ENCODE results near the gene ADRB1. TPM values are rescaled to one million over a fixed set of nuclear protein-coding genes. Genes with fewer than 3 reads are reported as not detected.
A peak's percentile ranks its signal among the peaks of the same experiment; 100 is the strongest.

ADRB1 gene
- total and polyA plus RNA-seq, 2 experiments from 2014 or later: 0.23 to 0.24 TPM

DNA sequence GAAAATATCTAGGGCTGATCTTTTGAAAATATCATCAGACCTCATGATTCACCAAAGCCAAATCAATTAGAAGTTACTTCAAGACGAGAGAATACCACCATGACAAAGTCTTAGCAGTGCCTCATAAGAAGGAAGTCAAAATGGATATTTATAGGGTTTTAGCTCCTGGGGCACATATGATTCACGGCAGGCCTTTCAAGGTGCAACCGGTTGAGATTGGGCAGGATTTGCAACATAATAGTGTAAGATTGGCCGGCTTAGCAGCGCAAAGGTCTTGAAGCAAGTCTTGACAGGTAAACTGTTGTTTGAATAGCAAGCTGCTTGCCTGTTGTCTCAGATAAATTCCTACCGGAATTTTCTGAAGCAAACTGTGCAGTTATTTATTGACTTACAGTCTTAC, 17.5 kb downstream of the ADRB1 start:
- Mint-ChIP-seq H3K4me3 (no peak overlapping the region), H3K36me3 (ENCODE audit: low read depth) (no peaks in the 10 kb centered on the region), H3K9me3 (no peaks in the 10 kb centered on the region), H3K4me1 (peaks cover 15% of the 10 kb centered on the region; the same call in 2 of the 3 replicates), H3K27me3 (ENCODE audit: insufficient read depth, low read depth, poor library complexity) (no peaks in the 10 kb centered on the region), H3K27ac (no peak overlapping the region)
- 0 out of 2 replicates have a peak overlapping the region, but pooled peaks have one; percentile 8 for H3K4me2 ChIP-seq
- DNase-seq (ENCODE audit: low spot score): peak; percentile 28
- no peak overlapping the region for H3K27ac ChIP-seq (ENCODE audit: low read depth)
- H3K79me2 ChIP-seq (replicated peaks; ENCODE audit: insufficient read depth): no peaks in the 10 kb centered on the region
- no peaks in the 10 kb centered on the region for H4K20me1 ChIP-seq (replicated peaks; ENCODE audit: insufficient read depth)
- H3K36me3 ChIP-seq (ENCODE audit: insufficient read depth): no peaks in the 10 kb centered on the region
- ATAC-seq: peak; percentile 60
- H3F3A ChIP-seq (replicated peaks; ENCODE audit: low read depth): no peaks in the 10 kb centered on the region
- TF ChIP-seq CTCF (conservative IDR thresholded peaks at IDR 0.05; ENCODE audit: low read depth in 2 of 2) (no peak), EZH2phosphoT487 (IDR thresholded peaks at IDR 0.05; ENCODE audit: unreplicated experiment) (no peak), JUNB (IDR thresholded peaks at IDR 0.05; ENCODE audit: unreplicated experiment) (no peak), EZH2 (IDR thresholded peaks at IDR 0.05; ENCODE audit: low read depth, unreplicated experiment) (no peak), ZNF114 (CRISPR knock-in tag; IDR thresholded peaks at IDR 0.05) (no peak), NANOG (IDR thresholded peaks at IDR 0.05; ENCODE audit: borderline replicate concordance) (no peak), STAT1 (IDR thresholded peaks at IDR 0.05; ENCODE audit: unreplicated experiment) (no peak), POLR2AphosphoS5 (IDR thresholded peaks at IDR 0.05; ENCODE audit: low read depth) (no peak), CREB1 (CRISPR knock-in tag; IDR thresholded peaks at IDR 0.05; ENCODE audit: low read depth) (no peak), ETS1 (IDR thresholded peaks at IDR 0.05) (no peak), ZNF331 (CRISPR knock-in tag; IDR thresholded peaks at IDR 0.05; ENCODE audit: low read depth) (no peak)
- TF ChIP-seq, protein P1, sequence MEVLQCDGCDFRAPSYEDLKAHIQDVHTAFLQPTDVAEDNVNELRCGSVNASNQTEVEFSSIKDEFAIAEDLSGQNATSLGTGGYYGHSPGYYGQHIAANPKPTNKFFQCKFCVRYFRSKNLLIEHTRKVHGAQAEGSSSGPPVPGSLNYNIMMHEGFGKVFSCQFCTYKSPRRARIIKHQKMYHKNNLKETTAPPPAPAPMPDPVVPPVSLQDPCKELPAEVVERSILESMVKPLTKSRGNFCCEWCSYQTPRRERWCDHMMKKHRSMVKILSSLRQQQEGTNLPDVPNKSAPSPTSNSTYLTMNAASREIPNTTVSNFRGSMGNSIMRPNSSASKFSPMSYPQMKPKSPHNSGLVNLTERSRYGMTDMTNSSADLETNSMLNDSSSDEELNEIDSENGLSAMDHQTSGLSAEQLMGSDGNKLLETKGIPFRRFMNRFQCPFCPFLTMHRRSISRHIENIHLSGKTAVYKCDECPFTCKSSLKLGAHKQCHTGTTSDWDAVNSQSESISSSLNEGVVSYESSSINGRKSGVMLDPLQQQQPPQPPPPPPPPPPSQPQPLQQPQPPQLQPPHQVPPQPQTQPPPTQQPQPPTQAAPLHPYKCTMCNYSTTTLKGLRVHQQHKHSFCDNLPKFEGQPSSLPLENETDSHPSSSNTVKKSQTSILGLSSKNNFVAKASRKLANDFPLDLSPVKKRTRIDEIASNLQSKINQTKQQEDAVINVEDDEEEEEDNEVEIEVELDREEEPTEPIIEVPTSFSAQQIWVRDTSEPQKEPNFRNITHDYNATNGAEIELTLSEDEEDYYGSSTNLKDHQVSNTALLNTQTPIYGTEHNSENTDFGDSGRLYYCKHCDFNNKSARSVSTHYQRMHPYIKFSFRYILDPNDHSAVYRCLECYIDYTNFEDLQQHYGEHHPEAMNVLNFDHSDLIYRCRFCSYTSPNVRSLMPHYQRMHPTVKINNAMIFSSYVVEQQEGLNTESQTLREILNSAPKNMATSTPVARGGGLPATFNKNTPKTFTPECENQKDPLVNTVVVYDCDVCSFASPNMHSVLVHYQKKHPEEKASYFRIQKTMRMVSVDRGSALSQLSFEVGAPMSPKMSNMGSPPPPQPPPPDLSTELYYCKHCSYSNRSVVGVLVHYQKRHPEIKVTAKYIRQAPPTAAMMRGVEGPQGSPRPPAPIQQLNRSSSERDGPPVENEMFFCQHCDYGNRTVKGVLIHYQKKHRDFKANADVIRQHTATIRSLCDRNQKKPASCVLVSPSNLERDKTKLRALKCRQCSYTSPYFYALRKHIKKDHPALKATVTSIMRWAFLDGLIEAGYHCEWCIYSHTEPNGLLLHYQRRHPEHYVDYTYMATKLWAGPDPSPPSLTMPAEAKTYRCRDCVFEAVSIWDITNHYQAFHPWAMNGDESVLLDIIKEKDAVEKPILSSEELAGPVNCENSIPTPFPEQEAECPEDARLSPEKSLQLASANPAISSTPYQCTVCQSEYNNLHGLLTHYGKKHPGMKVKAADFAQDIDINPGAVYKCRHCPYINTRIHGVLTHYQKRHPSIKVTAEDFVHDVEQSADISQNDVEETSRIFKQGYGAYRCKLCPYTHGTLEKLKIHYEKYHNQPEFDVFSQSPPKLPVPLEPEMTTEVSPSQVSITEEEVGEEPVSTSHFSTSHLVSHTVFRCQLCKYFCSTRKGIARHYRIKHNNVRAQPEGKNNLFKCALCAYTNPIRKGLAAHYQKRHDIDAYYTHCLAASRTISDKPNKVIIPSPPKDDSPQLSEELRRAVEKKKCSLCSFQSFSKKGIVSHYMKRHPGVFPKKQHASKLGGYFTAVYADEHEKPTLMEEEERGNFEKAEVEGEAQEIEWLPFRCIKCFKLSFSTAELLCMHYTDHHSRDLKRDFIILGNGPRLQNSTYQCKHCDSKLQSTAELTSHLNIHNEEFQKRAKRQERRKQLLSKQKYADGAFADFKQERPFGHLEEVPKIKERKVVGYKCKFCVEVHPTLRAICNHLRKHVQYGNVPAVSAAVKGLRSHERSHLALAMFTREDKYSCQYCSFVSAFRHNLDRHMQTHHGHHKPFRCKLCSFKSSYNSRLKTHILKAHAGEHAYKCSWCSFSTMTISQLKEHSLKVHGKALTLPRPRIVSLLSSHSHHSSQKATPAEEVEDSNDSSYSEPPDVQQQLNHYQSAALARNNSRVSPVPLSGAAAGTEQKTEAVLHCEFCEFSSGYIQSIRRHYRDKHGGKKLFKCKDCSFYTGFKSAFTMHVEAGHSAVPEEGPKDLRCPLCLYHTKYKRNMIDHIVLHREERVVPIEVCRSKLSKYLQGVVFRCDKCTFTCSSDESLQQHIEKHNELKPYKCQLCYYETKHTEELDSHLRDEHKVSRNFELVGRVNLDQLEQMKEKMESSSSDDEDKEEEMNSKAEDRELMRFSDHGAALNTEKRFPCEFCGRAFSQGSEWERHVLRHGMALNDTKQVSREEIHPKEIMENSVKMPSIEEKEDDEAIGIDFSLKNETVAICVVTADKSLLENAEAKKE (CRISPR knock-in tag; IDR thresholded peaks at IDR 0.05): no peak
- TF ChIP-seq, protein P2, sequence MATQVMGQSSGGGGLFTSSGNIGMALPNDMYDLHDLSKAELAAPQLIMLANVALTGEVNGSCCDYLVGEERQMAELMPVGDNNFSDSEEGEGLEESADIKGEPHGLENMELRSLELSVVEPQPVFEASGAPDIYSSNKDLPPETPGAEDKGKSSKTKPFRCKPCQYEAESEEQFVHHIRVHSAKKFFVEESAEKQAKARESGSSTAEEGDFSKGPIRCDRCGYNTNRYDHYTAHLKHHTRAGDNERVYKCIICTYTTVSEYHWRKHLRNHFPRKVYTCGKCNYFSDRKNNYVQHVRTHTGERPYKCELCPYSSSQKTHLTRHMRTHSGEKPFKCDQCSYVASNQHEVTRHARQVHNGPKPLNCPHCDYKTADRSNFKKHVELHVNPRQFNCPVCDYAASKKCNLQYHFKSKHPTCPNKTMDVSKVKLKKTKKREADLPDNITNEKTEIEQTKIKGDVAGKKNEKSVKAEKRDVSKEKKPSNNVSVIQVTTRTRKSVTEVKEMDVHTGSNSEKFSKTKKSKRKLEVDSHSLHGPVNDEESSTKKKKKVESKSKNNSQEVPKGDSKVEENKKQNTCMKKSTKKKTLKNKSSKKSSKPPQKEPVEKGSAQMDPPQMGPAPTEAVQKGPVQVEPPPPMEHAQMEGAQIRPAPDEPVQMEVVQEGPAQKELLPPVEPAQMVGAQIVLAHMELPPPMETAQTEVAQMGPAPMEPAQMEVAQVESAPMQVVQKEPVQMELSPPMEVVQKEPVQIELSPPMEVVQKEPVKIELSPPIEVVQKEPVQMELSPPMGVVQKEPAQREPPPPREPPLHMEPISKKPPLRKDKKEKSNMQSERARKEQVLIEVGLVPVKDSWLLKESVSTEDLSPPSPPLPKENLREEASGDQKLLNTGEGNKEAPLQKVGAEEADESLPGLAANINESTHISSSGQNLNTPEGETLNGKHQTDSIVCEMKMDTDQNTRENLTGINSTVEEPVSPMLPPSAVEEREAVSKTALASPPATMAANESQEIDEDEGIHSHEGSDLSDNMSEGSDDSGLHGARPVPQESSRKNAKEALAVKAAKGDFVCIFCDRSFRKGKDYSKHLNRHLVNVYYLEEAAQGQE (IDR thresholded peaks at IDR 0.05; ENCODE audit: unreplicated experiment): no peak
- H3K4me1 ChIP-seq (ENCODE audit: insufficient read depth): peaks cover 11% of the 10 kb centered on the region; the same call in 1 of the 2 replicates
- no peak overlapping the region; the same call in 1 of the 2 replicates for H2AFZ ChIP-seq
- H3K9me2 ChIP-seq (ENCODE audit: insufficient read depth): no peaks in the 10 kb centered on the region
- no peaks in the 10 kb centered on the region for H3K27me3 ChIP-seq (ENCODE audit: insufficient read depth)
- H3K4me3 ChIP-seq: no peak overlapping the region
